ENCODE measurements around the gene APCDD1L.

The APCDD1L gene

GRCh38 chr20:58492795-58493524 lies 22.2 kb downstream of the APCDD1L start:
- in situ Hi-C loops (cut with MboI; ENCODE audit: low sequenced_read_pairs) = no loop called here

- in situ Hi-C loops (cut with MboI; ENCODE audit: low sequenced_read_pairs) = no loop called here
Measured at GRCh38 chr20:58492074-58492718, 23.0 kb downstream of the APCDD1L start.

GRCh38 chr20:58486207-58486606 lies 29.0 kb downstream of the APCDD1L start:
- in situ Hi-C loops (cut with MboI; ENCODE audit: low sequenced_read_pairs) = no loop called here

GRCh38 chr20:58485393-58485792 lies 29.8 kb downstream of the APCDD1L start:
- in situ Hi-C loops (cut with MboI; ENCODE audit: low sequenced_read_pairs) = no loop called here

GRCh38 chr20:58483470-58483869 lies 31.7 kb downstream of the APCDD1L start:
- in situ Hi-C loops (cut with MboI; ENCODE audit: low sequenced_read_pairs) = no loop called here

GRCh38 chr20:58483051-58483450 lies 32.1 kb downstream of the APCDD1L start:
- in situ Hi-C loops (cut with MboI; ENCODE audit: low sequenced_read_pairs) = no loop called here

- in situ Hi-C loops (cut with MboI; ENCODE audit: low sequenced_read_pairs) = no loop called here
Measured at GRCh38 chr20:58482416-58482815, 32.8 kb downstream of the APCDD1L start.

- in situ Hi-C loops (cut with MboI; ENCODE audit: low sequenced_read_pairs) = no loop called here
Measured at GRCh38 chr20:58481481-58482021, 33.6 kb downstream of the APCDD1L start.

GRCh38 chr20:58480551-58481336 lies 34.5 kb downstream of the APCDD1L start:
- in situ Hi-C loops (cut with MboI; ENCODE audit: low sequenced_read_pairs) = no loop called here

- in situ Hi-C loops (cut with MboI; ENCODE audit: low sequenced_read_pairs) = no loop called here
Measured at GRCh38 chr20:58479726-58480440, 35.3 kb downstream of the APCDD1L start.

- in situ Hi-C loops (cut with MboI; ENCODE audit: low sequenced_read_pairs) = no loop called here
Measured at GRCh38 chr20:58478141-58478805, 36.9 kb downstream of the APCDD1L start.

- in situ Hi-C loops (cut with MboI; ENCODE audit: low sequenced_read_pairs) = no loop called here
Measured at GRCh38 chr20:58475466-58475865, 39.7 kb downstream of the APCDD1L start.

GRCh38 chr20:58473453-58474425 lies 41.5 kb downstream of the APCDD1L start:
- in situ Hi-C loops (cut with MboI; ENCODE audit: low sequenced_read_pairs) = no loop called here

GRCh38 chr20:58472273-58473018 lies 42.8 kb downstream of the APCDD1L start:
- in situ Hi-C loops (cut with MboI; ENCODE audit: low sequenced_read_pairs) = no loop called here

- in situ Hi-C loops (cut with MboI; ENCODE audit: low sequenced_read_pairs) = no loop called here
Measured at GRCh38 chr20:58471193-58472164, 43.7 kb downstream of the APCDD1L start.

GRCh38 chr20:58470336-58471192 lies 44.6 kb downstream of the APCDD1L start:
- in situ Hi-C loops (cut with MboI; ENCODE audit: low sequenced_read_pairs) = no loop called here
